Measurements from ENCODE around the gene GSN.

GSN gene

GRCh38 chr9:121328476-121328875, 60.5 kb downstream of the GSN start:
- Mint-ChIP-seq H3K4me1 (ENCODE audit: low read depth) (peaks cover 13% of the 10 kb centered on the region), H3K4me3 (no peak overlapping the region), H3K36me3 (ENCODE audit: low read depth) (peaks cover 100% of the 10 kb centered on the region), H3K9me3 (no peaks in the 10 kb centered on the region), H3K27me3 (no peaks in the 10 kb centered on the region), H3K27ac (no peak overlapping the region)
- intact Hi-C loops (cut with micrococcal nuclease) = no loop called here

DNA sequence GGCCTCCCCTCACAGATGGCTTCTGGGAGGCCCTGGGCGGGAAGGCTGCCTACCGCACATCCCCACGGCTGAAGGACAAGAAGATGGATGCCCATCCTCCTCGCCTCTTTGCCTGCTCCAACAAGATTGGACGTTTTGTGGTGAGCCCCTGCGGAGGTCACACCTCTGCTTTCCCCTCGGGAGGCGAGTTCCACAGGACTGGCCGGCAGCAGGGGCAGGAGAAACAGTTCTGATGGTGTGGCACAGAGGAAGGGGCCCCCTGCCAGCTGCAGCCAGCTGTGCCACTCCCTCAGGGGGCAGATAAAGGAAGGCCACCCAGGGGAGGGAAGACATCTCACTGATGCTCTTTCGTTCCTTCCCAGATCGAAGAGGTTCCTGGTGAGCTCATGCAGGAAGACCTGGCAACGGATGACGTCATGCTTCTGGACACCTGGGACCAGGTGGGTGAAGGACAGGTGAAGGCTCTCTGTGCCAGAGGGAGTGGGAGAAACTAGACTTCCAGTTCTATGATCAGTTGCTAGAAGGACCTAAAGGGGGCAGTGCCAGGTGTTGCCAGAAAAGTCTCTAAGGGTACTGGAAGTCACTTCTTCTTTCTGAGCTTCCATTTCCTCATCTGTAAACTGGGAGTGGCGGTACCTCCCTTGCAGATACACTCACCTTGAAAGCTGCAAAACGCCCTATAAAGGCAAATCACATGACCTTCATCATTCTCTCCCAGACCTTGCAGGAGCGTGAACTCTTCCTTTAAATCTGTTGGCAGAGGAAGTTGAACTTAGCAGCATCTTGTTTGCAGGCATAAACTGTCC, 61.1 kb downstream of the GSN start:
- intact Hi-C loops (cut with micrococcal nuclease) = no loop called here
- H3K4me1 Mint-ChIP-seq (ENCODE audit: low read depth) = peaks cover 7% of the 10 kb centered on the region
- H3K9me3 Mint-ChIP-seq = no peaks in the 10 kb centered on the region
- H3K4me3 Mint-ChIP-seq = no peak overlapping the region
- no peaks in the 10 kb centered on the region for H3K27me3 Mint-ChIP-seq
- peaks cover 100% of the 10 kb centered on the region for H3K36me3 Mint-ChIP-seq (ENCODE audit: low read depth)
- H3K27ac Mint-ChIP-seq = no peak overlapping the region

GRCh38 chr9:121331549-121331948, 63.6 kb downstream of the GSN start:
- Mint-ChIP-seq H3K4me1 (ENCODE audit: low read depth) (no peaks in the 10 kb centered on the region), H3K27me3 (no peaks in the 10 kb centered on the region), H3K9me3 (no peaks in the 10 kb centered on the region), H3K27ac (no peak overlapping the region), H3K4me3 (no peak overlapping the region), H3K36me3 (ENCODE audit: low read depth) (peaks cover 97% of the 10 kb centered on the region)
- intact Hi-C loops (cut with micrococcal nuclease) = no loop called here

DNA sequence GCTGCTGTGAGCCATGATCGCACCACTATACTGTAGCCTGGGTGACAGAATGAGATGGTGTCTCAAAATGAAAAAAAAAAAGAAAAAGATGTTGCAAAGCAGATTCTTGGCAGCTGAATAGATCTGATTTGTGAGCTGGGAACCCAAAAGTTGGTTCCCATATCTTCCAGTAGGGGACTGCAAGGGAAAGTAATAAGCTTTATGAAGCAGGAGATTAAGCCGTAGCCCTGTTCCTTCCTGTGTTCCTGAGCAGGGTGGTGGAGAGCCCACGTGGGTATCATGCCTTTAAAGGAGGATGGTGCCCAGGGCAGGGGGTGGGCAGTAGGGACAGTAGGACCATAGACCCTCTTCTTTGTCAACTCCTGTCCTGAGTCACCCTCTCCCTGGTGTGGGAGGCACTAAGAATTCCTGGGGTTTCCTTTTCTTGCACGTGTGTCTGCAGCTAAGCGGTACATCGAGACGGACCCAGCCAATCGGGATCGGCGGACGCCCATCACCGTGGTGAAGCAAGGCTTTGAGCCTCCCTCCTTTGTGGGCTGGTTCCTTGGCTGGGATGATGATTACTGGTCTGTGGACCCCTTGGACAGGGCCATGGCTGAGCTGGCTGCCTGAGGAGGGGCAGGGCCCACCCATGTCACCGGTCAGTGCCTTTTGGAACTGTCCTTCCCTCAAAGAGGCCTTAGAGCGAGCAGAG, 64.2 kb downstream of the GSN start:
- Mint-ChIP-seq H3K36me3 (ENCODE audit: low read depth) (peaks cover 97% of the 10 kb centered on the region), H3K27ac (no peak overlapping the region), H3K4me3 (no peak overlapping the region), H3K27me3 (no peaks in the 10 kb centered on the region), H3K4me1 (ENCODE audit: low read depth) (no peaks in the 10 kb centered on the region), H3K9me3 (no peaks in the 10 kb centered on the region)
- intact Hi-C loops (cut with micrococcal nuclease) = no loop called here

DNA sequence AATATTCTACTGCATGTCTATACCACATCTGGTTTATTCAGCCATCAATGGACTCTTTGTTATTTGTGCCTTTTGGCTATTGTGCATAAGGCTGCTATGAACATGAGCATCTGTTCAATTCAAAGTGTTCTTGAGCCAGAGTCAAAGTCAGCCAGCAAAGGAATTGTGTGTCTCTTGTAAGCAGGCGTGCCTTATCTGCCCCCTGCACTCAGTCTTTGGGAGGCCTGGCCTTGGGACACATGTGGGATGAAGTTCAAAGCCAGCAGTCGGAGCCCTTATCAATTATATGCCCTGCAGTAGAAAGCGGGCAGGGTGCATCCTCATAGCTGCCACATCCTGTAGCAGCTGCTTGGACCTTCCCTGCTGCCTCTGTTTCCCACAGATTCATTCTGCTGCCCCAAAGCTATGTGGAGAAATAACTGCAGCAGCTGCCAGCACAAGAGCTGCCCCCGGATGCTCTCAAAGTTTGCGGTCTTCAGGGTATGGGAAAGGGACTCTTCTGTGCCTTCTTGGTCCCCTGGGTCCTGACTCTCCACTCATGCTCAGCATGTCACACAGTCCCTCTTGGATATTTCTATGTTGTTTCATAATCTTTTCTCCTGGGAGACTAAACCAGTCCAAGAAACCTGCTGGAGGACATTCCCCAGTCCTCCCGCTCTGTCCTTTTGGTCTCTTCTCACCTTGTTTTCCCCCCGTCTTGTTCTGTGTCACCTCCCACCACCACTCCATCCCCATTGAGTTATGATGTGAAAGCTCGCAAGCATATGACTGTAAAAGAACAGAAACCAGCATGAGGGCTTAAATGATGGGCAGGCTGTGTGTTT, 66.2 kb downstream of the GSN start:
- H3K4me1 Mint-ChIP-seq (ENCODE audit: low read depth) = peaks cover 4% of the 10 kb centered on the region
- H3K4me3 Mint-ChIP-seq = no peak overlapping the region
- H3K36me3 Mint-ChIP-seq (ENCODE audit: low read depth) = peaks cover 96% of the 10 kb centered on the region
- intact Hi-C loops (cut with micrococcal nuclease) = no loop called here
- no peaks in the 10 kb centered on the region for H3K9me3 Mint-ChIP-seq
- no peaks in the 10 kb centered on the region for H3K27me3 Mint-ChIP-seq
- H3K27ac Mint-ChIP-seq = peak overlapping the region; percentile 30

GRCh38 chr9:121336665-121337064, 68.7 kb downstream of the GSN start:
- Mint-ChIP-seq H3K36me3 (ENCODE audit: low read depth) (peaks cover 85% of the 10 kb centered on the region), H3K27ac (no peak overlapping the region), H3K9me3 (no peaks in the 10 kb centered on the region), H3K4me3 (no peak overlapping the region), H3K27me3 (no peaks in the 10 kb centered on the region), H3K4me1 (ENCODE audit: low read depth) (peaks cover 4% of the 10 kb centered on the region)
- intact Hi-C loops (cut with micrococcal nuclease) = loop anchor here (5.0 kb wide), 1 partner anchor 36 kb away; the partner anchor contains the start of gene STOM

- intact Hi-C loops (cut with micrococcal nuclease) = loop anchor here (5.0 kb wide), 1 partner anchor 33 kb away; the partner anchor contains the start of gene STOM
- Mint-ChIP-seq H3K36me3 (ENCODE audit: low read depth) (peaks cover 83% of the 10 kb centered on the region), H3K4me1 (ENCODE audit: low read depth) (peaks cover 4% of the 10 kb centered on the region), H3K27me3 (no peaks in the 10 kb centered on the region), H3K27ac (no peak overlapping the region), H3K4me3 (no peak overlapping the region), H3K9me3 (no peaks in the 10 kb centered on the region)
Measured at GRCh38 chr9:121339437-121339836, 71.5 kb downstream of the GSN start.

DNA sequence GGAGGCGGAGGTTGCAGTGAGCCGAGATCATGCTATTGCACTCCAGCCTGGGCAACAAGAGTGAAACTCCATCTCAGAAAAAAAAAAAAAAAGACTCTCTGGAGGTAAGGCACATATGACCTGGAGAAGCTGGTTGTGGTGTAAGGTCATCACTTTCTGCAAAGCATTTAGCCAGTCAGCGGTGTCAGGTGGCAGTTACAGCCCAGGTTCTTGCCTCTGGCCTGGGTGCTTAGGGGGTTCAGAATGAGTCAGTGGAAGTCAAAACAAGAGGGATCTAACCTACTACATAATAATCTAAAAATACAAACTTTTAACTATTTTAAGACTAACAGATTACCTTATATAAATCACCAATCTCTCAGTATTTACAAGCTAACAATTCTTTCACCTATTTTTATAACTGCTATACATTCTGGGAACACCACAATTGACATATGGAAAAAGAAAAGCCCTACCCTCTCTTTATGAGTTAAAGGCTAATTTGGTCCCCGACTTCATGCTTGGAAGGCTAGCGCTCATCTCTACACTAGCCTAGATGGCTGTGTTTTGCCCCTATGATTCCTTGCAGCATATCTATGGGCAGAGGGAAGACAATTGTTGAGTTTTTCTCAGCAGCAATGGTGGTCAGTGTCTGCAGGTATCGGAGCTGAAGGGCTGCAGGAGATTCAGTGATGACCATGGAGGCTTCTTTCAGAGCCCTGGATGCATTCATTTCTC, 72.9 kb downstream of the GSN start:
- intact Hi-C loops (cut with micrococcal nuclease) = no loop called here
- no peaks in the 10 kb centered on the region for H3K9me3 Mint-ChIP-seq
- no peaks in the 10 kb centered on the region for H3K27me3 Mint-ChIP-seq
- peaks cover 83% of the 10 kb centered on the region for H3K36me3 Mint-ChIP-seq (ENCODE audit: low read depth)
- no peak overlapping the region for H3K4me3 Mint-ChIP-seq
- H3K27ac Mint-ChIP-seq = peak overlapping the region; percentile 45
- peaks cover 4% of the 10 kb centered on the region for H3K4me1 Mint-ChIP-seq (ENCODE audit: low read depth)

- Mint-ChIP-seq H3K27me3 (no peaks in the 10 kb centered on the region), H3K9me3 (no peaks in the 10 kb centered on the region), H3K4me3 (no peak overlapping the region), H3K27ac (no peak overlapping the region), H3K4me1 (ENCODE audit: low read depth) (no peaks in the 10 kb centered on the region), H3K36me3 (ENCODE audit: low read depth) (peaks cover 78% of the 10 kb centered on the region)
- intact Hi-C loops (cut with micrococcal nuclease) = no loop called here
Measured at GRCh38 chr9:121344184-121344583, 76.2 kb downstream of the GSN start.

- Mint-ChIP-seq H3K27ac (no peak overlapping the region), H3K36me3 (ENCODE audit: low read depth) (peaks cover 85% of the 10 kb centered on the region), H3K4me1 (ENCODE audit: low read depth) (peaks cover 5% of the 10 kb centered on the region), H3K27me3 (no peaks in the 10 kb centered on the region), H3K9me3 (no peaks in the 10 kb centered on the region), H3K4me3 (no peak overlapping the region)
- intact Hi-C loops (cut with micrococcal nuclease) = no loop called here
Measured at GRCh38 chr9:121345070-121345469, 77.1 kb downstream of the GSN start.

DNA sequence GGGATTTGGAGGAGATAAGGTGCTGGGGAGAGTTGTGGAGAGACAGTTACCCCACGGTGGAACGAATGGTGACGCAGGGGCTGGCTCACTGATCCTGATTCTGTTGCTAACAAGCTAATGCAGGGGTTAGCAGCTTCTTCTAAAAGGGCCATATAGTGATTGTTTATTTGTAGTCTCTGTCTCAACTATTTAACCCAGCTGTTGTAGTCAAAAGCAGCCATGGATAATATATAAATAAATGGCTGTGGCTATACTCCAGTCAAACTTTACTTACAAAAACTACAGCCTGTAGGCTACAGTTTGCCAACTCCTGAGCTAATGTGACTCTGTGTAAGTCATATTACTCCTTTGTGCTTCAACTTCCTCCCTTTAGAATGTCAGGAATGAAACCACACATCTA, 80.3 kb downstream of the GSN start:
- no peak overlapping the region for H3K4me3 Mint-ChIP-seq
- H3K27me3 Mint-ChIP-seq = no peaks in the 10 kb centered on the region
- H3K4me1 Mint-ChIP-seq (ENCODE audit: low read depth) = peaks cover 24% of the 10 kb centered on the region
- no peaks in the 10 kb centered on the region for H3K9me3 Mint-ChIP-seq
- no peak overlapping the region for H3K27ac Mint-ChIP-seq
- H3K36me3 Mint-ChIP-seq (ENCODE audit: low read depth) = peaks cover 70% of the 10 kb centered on the region
- intact Hi-C loops (cut with micrococcal nuclease) = no loop called here

DNA sequence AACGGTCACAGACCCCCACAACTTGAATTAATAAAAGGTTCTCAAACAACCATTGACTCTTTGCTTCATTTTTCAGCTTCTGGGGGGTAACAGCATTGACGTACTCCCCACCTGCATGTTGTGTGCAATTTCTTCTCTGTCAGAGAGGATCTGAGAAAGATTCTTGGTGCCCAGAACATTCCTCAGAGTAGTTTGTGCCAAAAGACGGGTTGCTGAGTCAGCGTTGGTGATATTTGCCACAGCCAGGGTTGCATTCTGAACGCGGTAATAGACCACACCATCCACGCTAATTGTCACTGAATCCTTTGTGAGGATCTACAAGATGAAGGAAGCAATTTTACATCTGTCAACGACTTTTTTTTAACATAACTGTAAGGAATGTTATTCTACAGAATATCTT, 81.0 kb downstream of the GSN start:
- Mint-ChIP-seq H3K4me3 (no peak overlapping the region), H3K9me3 (no peaks in the 10 kb centered on the region), H3K27me3 (no peaks in the 10 kb centered on the region), H3K27ac (no peak overlapping the region), H3K36me3 (ENCODE audit: low read depth) (peaks cover 62% of the 10 kb centered on the region), H3K4me1 (ENCODE audit: low read depth) (peaks cover 32% of the 10 kb centered on the region)
- intact Hi-C loops (cut with micrococcal nuclease) = no loop called here

DNA sequence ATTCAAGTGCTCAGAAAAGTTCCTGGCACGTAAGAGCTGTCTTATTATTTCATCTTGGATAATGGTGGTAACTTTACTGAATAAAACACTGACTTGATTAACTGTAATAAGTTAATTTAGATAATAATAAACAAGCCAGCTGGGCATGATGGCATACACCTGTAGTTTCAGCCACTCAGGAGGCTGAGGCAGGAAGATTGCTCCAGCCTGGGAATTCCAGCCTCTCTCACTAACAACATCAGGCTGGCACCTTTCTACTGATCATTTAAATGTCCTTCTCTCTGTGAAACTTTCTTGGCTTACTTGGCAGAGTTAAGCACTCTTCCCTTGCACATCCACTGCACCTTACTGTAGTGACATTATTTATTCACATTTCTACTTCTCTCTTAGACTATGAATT, 82.1 kb downstream of the GSN start:
- intact Hi-C loops (cut with micrococcal nuclease) = no loop called here
- Mint-ChIP-seq H3K9me3 (no peaks in the 10 kb centered on the region), H3K4me3 (no peak overlapping the region), H3K27me3 (no peaks in the 10 kb centered on the region), H3K4me1 (ENCODE audit: low read depth) (peaks cover 35% of the 10 kb centered on the region), H3K36me3 (ENCODE audit: low read depth) (peaks cover 58% of the 10 kb centered on the region), H3K27ac (no peak overlapping the region)

Data from dendritic cell treated with granulocyte-macrophage colony-stimulating factor and Interleukin-4, amounts not matched to agents 40 ng/mL and 50 ng/mL, for 4 days (primary cell).